GM20431 (cell line): ENCODE data around the gene CPB2.

ENCODE experiments used
- in situ Hi-C: fragments of 300-500 bp; cut with MseI, MboI; formaldehyde crosslinking; loops from one replicate; pipeline ENCODE4 v1.15.0; 2020; ENCODE audit warnings: low sequenced_read_pairs; ENCODE audit not compliant: unreplicated experiment

The CPB2 gene

GRCh38 chr13:46127358-46128023, 22.7 kb upstream of the CPB2 start:
- in situ Hi-C loops = no loop called here

GRCh38 chr13:46126552-46127357, 21.9 kb upstream of the CPB2 start:
- in situ Hi-C loops = no loop called here

- in situ Hi-C loops = no loop called here
Measured at GRCh38 chr13:46126056-46126455, 21.2 kb upstream of the CPB2 start.

- in situ Hi-C loops = no loop called here
Measured at GRCh38 chr13:46124967-46125933, 20.4 kb upstream of the CPB2 start.

GRCh38 chr13:46124531-46124966, 19.7 kb upstream of the CPB2 start:
- in situ Hi-C loops = no loop called here

- in situ Hi-C loops = no loop called here
Measured at GRCh38 chr13:46122304-46122703, 17.5 kb upstream of the CPB2 start.

GRCh38 chr13:46121597-46122163, 16.8 kb upstream of the CPB2 start:
- in situ Hi-C loops = no loop called here

- in situ Hi-C loops = no loop called here
Measured at GRCh38 chr13:46121033-46121432, 16.2 kb upstream of the CPB2 start.

- in situ Hi-C loops = no loop called here
Measured at GRCh38 chr13:46119883-46120614, 15.2 kb upstream of the CPB2 start.

- in situ Hi-C loops = no loop called here
Measured at GRCh38 chr13:46116653-46117502, 12.0 kb upstream of the CPB2 start.

- in situ Hi-C loops = no loop called here
Measured at GRCh38 chr13:46114613-46115012, 9.8 kb upstream of the CPB2 start.

GRCh38 chr13:46113596-46113995, 8.8 kb upstream of the CPB2 start:
- in situ Hi-C loops = no loop called here

GRCh38 chr13:46111151-46111550, 6.3 kb upstream of the CPB2 start:
- in situ Hi-C loops = no loop called here

- in situ Hi-C loops = no loop called here
Measured at GRCh38 chr13:46109451-46109850, 4.6 kb upstream of the CPB2 start.

- in situ Hi-C loops = no loop called here
Measured at GRCh38 chr13:46106839-46107371, 2.1 kb upstream of the CPB2 start.

- in situ Hi-C loops = no loop called here
Measured at GRCh38 chr13:46103037-46103436, 1.8 kb downstream of the CPB2 start.

- in situ Hi-C loops = no loop called here
Measured at GRCh38 chr13:46102255-46102605, 2.6 kb downstream of the CPB2 start.

- in situ Hi-C loops = no loop called here
Measured at GRCh38 chr13:46101484-46102254, 3.2 kb downstream of the CPB2 start.
